ENCODE results near the gene GDI2.

DNA sequence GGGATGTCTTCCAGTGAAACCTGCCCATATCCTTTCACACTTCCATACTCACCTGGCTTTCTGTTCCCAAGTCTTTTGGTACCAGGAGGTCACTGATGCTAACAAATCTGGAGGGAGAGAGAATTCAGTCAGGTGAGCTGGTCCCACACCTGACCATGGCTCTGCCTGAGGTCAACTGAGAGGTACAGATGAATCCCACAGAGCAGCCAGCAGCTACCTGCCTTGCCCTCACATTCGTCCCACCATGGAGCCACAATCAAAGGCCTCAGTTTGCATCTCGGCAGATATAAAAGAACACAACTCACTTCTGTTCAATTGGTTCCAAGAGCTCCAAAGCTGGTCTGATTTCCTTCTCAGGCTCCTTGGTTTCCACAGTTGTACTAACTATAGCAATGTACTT lies 47.0 kb downstream of the GDI2 start:
- TF ChIP-seq CTCF (IDR thresholded peaks at IDR 0.05), result no peak
- no peak for TF ChIP-seq POLR2AphosphoS5 (IDR thresholded peaks at IDR 0.05)
- TF ChIP-seq EP300 (IDR thresholded peaks at IDR 0.05), result no peak

All from esophagus muscularis mucosa (tissue), 4 donors.